SK-N-SH treated with all-trans-retinoic acid at 6 μM for 48 hours (cell line): Measurements from ENCODE around the gene KCNIP1.

Experiments used
- ATAC-seq: fragments of 200-7000 bp; cut with Tn5 transposase; 3 replicates; pipeline ENCODE4 v1.9.1; 2020; ENCODE audit warnings: mild to moderate bottlenecking, moderate library complexity
- BACH2 ChIP-seq: fragments of 250-450 bp; sonication (Bioruptor Pico); IDR thresholded peaks from 2 replicates; pipeline ENCODE4 v1.9.0; 2021; ENCODE audit warnings: mild to moderate bottlenecking, borderline replicate concordance
- CSDC2 ChIP-seq: fragments of 250-450 bp; sonication (Bioruptor Pico); IDR thresholded peaks from 2 replicates; pipeline ENCODE4 v1.5.0; 2020; ENCODE audit warnings: mild to moderate bottlenecking, moderate library complexity
- CSRNP3 ChIP-seq: fragments of 250-450 bp; sonication (Bioruptor Pico); IDR thresholded peaks from 2 replicates; pipeline ENCODE4 v1.5.1; 2021; ENCODE audit warnings: mild to moderate bottlenecking, moderate library complexity
- ESRRG ChIP-seq: fragments of 250-450 bp; sonication (Bioruptor Pico); IDR thresholded peaks from 2 replicates; pipeline ENCODE4 v1.6.1; 2021; ENCODE audit warnings: mild to moderate bottlenecking
- ISL1 ChIP-seq: fragments of 250-450 bp; sonication (Bioruptor Pico); IDR thresholded peaks from 2 replicates; pipeline ENCODE4 v2.1.2; 2022; ENCODE audit warnings: mild to moderate bottlenecking, moderate library complexity
- PATZ1 ChIP-seq: fragments of 250-450 bp; sonication (Bioruptor Pico); IDR thresholded peaks from 2 replicates; pipeline ENCODE4 v1.8.0; 2020; ENCODE audit warnings: mild to moderate bottlenecking, moderate library complexity, borderline replicate concordance
- PPARA ChIP-seq: fragments of 250-450 bp; sonication (Bioruptor Pico); IDR thresholded peaks from 2 replicates; pipeline ENCODE4 v1.5.0; 2020; ENCODE audit warnings: mild to moderate bottlenecking, borderline replicate concordance
- RARB ChIP-seq: fragments of 250-450 bp; sonication (Bioruptor Pico); IDR thresholded peaks from 2 replicates; pipeline ENCODE4 v1.8.0; 2021; ENCODE audit warnings: mild to moderate bottlenecking, moderate library complexity
- SNAI2 ChIP-seq: fragments of 250-450 bp; sonication (Bioruptor Pico); IDR thresholded peaks from 2 replicates; pipeline ENCODE4 v1.5.0; 2020; ENCODE audit warnings: mild to moderate bottlenecking, moderate library complexity
- TCF4 ChIP-seq: fragments of 250-450 bp; sonication (Bioruptor Pico); IDR thresholded peaks from 2 replicates; pipeline ENCODE4 v1.8.0; 2021; ENCODE audit warnings: mild to moderate bottlenecking, moderate library complexity, borderline replicate concordance
- TOX ChIP-seq: fragments of 250-450 bp; sonication (Bioruptor Pico); IDR thresholded peaks from 2 replicates; pipeline ENCODE4 v1.8.0; 2021; ENCODE audit warnings: mild to moderate bottlenecking, moderate library complexity, borderline replicate concordance
- TSHZ2 ChIP-seq: fragments of 250-450 bp; sonication (Bioruptor Pico); IDR thresholded peaks from 2 replicates; pipeline ENCODE4 v1.5.0; 2020; ENCODE audit warnings: mild to moderate bottlenecking, moderate library complexity
- ZC3H10 ChIP-seq: fragments of 250-450 bp; sonication (Bioruptor Pico); IDR thresholded peaks from 2 replicates; pipeline ENCODE4 v1.5.1; 2021; ENCODE audit warnings: mild to moderate bottlenecking, moderate library complexity
- ZFP30 ChIP-seq: fragments of 450-650 bp; formaldehyde crosslinking; IDR thresholded peaks from 2 replicates; pipeline ENCODE4 v1.5.0; 2022; ENCODE audit warnings: mild to moderate bottlenecking, moderate library complexity
- ZNF70 ChIP-seq: fragments of 450-650 bp; formaldehyde crosslinking; IDR thresholded peaks from 2 replicates; pipeline ENCODE4 v1.5.0; 2020; ENCODE audit warnings: mild to moderate bottlenecking, moderate library complexity
- ZNF8 ChIP-seq: fragments of 450-650 bp; formaldehyde crosslinking; IDR thresholded peaks from 2 replicates; pipeline ENCODE4 v1.5.0; 2020; ENCODE audit warnings: mild to moderate bottlenecking, moderate library complexity

The KCNIP1 gene

GRCh38 chr5:170697031-170697430, 193.2 kb downstream of the KCNIP1 start:
- no peak for TF ChIP-seq PATZ1 (CRISPR knock-in tag)
- TF ChIP-seq ZFP30 (CRISPR knock-in tag) = no peak
- TF ChIP-seq RARB (CRISPR knock-in tag) = no peak
- TF ChIP-seq ZC3H10 (CRISPR knock-in tag) = no peak
- no peak for TF ChIP-seq ISL1 (CRISPR knock-in tag)
- TF ChIP-seq BACH2 = no peak
- TF ChIP-seq TSHZ2 (CRISPR knock-in tag) = no peak
- ATAC-seq = no peak

- no peak for TF ChIP-seq TCF4 (CRISPR knock-in tag)
- TF ChIP-seq ISL1 (CRISPR knock-in tag) = no peak
- no peak for TF ChIP-seq PPARA (CRISPR knock-in tag)
- no peak for TF ChIP-seq ZFP30 (CRISPR knock-in tag)
- no peak for TF ChIP-seq CSRNP3 (CRISPR knock-in tag)
- TF ChIP-seq BACH2 = no peak
- no peak for TF ChIP-seq ZC3H10 (CRISPR knock-in tag)
- TF ChIP-seq, all 23 proteins: peak for 0
- no peak for ATAC-seq
Measured at GRCh38 chr5:170700503-170700902, 196.7 kb downstream of the KCNIP1 start.

- TF ChIP-seq ZNF70 (CRISPR knock-in tag) = no peak
- no peak for TF ChIP-seq PPARA (CRISPR knock-in tag)
- no peak for TF ChIP-seq RARB (CRISPR knock-in tag)
- no peak for TF ChIP-seq ZNF8 (CRISPR knock-in tag)
- TF ChIP-seq SNAI2 (CRISPR knock-in tag) = no peak
- no peak for TF ChIP-seq ZFP30 (CRISPR knock-in tag)
- no peak for TF ChIP-seq ESRRG (CRISPR knock-in tag)
- no peak for TF ChIP-seq CSDC2 (CRISPR knock-in tag)
- TF ChIP-seq TOX (CRISPR knock-in tag) = no peak
- TF ChIP-seq PATZ1 (CRISPR knock-in tag) = no peak
- TF ChIP-seq TSHZ2 (CRISPR knock-in tag) = no peak
- TF ChIP-seq ZC3H10 (CRISPR knock-in tag) = no peak
- TF ChIP-seq ISL1 (CRISPR knock-in tag) = no peak
- ATAC-seq = no peak
Measured at GRCh38 chr5:170701334-170701733, 197.5 kb downstream of the KCNIP1 start.
